ENCODE data around the gene IRF9. TPM values are rescaled to one million over a fixed set of nuclear protein-coding genes. Genes with fewer than 3 reads are reported as not detected.
A peak's percentile ranks its signal among the peaks of the same experiment; 100 is the strongest.

The IRF9 gene
- total and polyA plus RNA-seq, 2 of the 13 experiments (the other 11 are each of a cell fraction or from before 2014, with no cell fraction given) = 14.9 to 49.7 TPM

DNA sequence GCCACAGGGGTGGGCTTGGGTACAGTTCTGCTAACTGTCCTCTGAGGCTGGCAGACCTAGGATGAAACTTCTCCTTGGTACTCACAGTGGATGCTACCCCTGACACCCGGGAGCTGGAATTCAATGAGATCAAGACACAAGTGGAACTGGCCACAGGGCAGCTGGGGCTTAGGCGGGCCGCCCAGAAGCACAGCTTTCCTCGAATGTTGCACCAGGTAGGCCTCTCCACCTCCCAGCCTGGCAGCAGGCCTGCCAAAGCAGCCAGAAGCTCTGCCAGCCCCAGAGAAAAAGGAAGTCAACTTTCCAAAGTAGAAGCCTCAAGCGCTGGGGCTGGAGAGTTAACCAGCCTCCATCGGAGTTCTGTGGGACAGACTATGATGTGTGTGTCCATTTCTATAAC is 43.9 kb upstream of the IRF9 start:
- 96% methylated on average over 6 of the region's 6 CpGs for WGBS (ENCODE audit: low lambda C conversion rate)
- peak overlapping the region; percentile 99; the same call in 1 of the 2 replicates for H3K9ac ChIP-seq (ENCODE audit: insufficient read depth, low read depth, low read length)
- H3K4me1 ChIP-seq (ENCODE audit: insufficient read depth, low read length) = peaks cover 31% of the 10 kb centered on the region
- no TSS peak for BruUV-seq (replicated peaks)
- no peaks in the 10 kb centered on the region; a peak in 1 of 5 replicates for H3K27me3 ChIP-seq (ENCODE audit: control insufficient read depth in 1 of 2, insufficient read depth in 2 of 2, low read length in 2 of 2)
- peaks cover 33% of the 10 kb centered on the region for H3K79me2 ChIP-seq (ENCODE audit: insufficient read depth, low read length)
- in situ Hi-C loops (cut with HindIII; ENCODE audit: extremely low pct_ligation_motif_present, low pct_unique_long_range_greater_than_20kb) = loop anchor here (25.0 kb wide), 1 partner anchor 1530 kb away; the partner anchor contains the start of genes ABHD4 and DAD1
- H3K4me2 ChIP-seq (ENCODE audit: low read depth, low read length) = 0 out of 2 replicates have a peak overlapping the region, but pooled peaks have one; percentile 92
- peaks cover 47 to 55% of the 10 kb centered on the region in 2 experiments for H3K36me3 ChIP-seq (replicated peaks in 1 of 2; ENCODE audit: control insufficient read depth in 1 of 2, insufficient read depth in 2 of 2, low read length in 2 of 2)
- no peak overlapping the region for H3K4me3 ChIP-seq (replicated peaks in 1 of 3; ENCODE audit: insufficient read depth in 1 of 3, low read depth in 2 of 3, low read length in 3 of 3)
- ChIA-PET POLR2A (interaction anchor here (1.0 to 15.5 kb wide), 5 partner anchors 14 to 59 kb away, joined by 3 to 977 read pairs (median 279); partner anchors contain the start of genes EMC9, FITM1, PCK2 and PSME1), CTCF (ENCODE audit: low intra/inter-chr PET ratio, low total read pairs) (no interaction called here)
- FAIRE-seq (no peak), ATAC-seq (no peak), DNase-seq (ENCODE audit: low spot score) (no peak)
- H3K27ac ChIP-seq (ENCODE audit: extremely low read length, insufficient read depth, low read length) = no peak overlapping the region
- H2AFZ ChIP-seq (ENCODE audit: low read length) = no peak overlapping the region
- no peaks in the 10 kb centered on the region for H4K20me1 ChIP-seq (ENCODE audit: insufficient read depth, low read length)
- no peaks in the 10 kb centered on the region for H3K9me3 ChIP-seq (ENCODE audit: low read length)
- TF ChIP-seq ZNF879 (CRISPR knock-in tag; IDR thresholded peaks at IDR 0.05) (0 out of 2 replicates have a peak, but pooled peaks have one; percentile 32), ZNF891 (CRISPR knock-in tag; IDR thresholded peaks at IDR 0.05) (peak; percentile 33; the same call in 1 of the 2 replicates), ZNF225 (CRISPR knock-in tag; IDR thresholded peaks at IDR 0.05) (0 out of 2 replicates have a peak, but pooled peaks have one; percentile 36), WIZ (CRISPR knock-in tag; IDR thresholded peaks at IDR 0.05) (0 out of 2 replicates have a peak, but pooled peaks have one; percentile 15), JARID2 (CRISPR knock-in tag; IDR thresholded peaks at IDR 0.05; ENCODE audit: insufficient replicate concordance) (no peak), NRL (CRISPR knock-in tag; IDR thresholded peaks at IDR 0.05; ENCODE audit: borderline replicate concordance) (0 out of 2 replicates have a peak, but pooled peaks have one; percentile 36)
- TF ChIP-seq, protein P1, sequence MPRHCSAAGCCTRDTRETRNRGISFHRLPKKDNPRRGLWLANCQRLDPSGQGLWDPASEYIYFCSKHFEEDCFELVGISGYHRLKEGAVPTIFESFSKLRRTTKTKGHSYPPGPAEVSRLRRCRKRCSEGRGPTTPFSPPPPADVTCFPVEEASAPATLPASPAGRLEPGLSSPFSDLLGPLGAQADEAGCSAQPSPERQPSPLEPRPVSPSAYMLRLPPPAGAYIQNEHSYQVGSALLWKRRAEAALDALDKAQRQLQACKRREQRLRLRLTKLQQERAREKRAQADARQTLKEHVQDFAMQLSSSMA (CRISPR knock-in tag; IDR thresholded peaks at IDR 0.05) = peak; percentile 48; the same call in 1 of the 2 replicates
- TF ChIP-seq, protein P2, sequence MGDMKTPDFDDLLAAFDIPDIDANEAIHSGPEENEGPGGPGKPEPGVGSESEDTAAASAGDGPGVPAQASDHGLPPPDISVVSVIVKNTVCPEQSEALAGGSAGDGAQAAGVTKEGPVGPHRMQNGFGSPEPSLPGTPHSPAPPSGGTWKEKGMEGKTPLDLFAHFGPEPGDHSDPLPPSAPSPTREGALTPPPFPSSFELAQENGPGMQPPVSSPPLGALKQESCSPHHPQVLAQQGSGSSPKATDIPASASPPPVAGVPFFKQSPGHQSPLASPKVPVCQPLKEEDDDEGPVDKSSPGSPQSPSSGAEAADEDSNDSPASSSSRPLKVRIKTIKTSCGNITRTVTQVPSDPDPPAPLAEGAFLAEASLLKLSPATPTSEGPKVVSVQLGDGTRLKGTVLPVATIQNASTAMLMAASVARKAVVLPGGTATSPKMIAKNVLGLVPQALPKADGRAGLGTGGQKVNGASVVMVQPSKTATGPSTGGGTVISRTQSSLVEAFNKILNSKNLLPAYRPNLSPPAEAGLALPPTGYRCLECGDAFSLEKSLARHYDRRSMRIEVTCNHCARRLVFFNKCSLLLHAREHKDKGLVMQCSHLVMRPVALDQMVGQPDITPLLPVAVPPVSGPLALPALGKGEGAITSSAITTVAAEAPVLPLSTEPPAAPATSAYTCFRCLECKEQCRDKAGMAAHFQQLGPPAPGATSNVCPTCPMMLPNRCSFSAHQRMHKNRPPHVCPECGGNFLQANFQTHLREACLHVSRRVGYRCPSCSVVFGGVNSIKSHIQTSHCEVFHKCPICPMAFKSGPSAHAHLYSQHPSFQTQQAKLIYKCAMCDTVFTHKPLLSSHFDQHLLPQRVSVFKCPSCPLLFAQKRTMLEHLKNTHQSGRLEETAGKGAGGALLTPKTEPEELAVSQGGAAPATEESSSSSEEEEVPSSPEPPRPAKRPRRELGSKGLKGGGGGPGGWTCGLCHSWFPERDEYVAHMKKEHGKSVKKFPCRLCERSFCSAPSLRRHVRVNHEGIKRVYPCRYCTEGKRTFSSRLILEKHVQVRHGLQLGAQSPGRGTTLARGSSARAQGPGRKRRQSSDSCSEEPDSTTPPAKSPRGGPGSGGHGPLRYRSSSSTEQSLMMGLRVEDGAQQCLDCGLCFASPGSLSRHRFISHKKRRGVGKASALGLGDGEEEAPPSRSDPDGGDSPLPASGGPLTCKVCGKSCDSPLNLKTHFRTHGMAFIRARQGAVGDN (CRISPR knock-in tag; IDR thresholded peaks at IDR 0.05) = 0 out of 2 replicates have a peak, but pooled peaks have one; percentile 18
- TF ChIP-seq, protein P3, sequence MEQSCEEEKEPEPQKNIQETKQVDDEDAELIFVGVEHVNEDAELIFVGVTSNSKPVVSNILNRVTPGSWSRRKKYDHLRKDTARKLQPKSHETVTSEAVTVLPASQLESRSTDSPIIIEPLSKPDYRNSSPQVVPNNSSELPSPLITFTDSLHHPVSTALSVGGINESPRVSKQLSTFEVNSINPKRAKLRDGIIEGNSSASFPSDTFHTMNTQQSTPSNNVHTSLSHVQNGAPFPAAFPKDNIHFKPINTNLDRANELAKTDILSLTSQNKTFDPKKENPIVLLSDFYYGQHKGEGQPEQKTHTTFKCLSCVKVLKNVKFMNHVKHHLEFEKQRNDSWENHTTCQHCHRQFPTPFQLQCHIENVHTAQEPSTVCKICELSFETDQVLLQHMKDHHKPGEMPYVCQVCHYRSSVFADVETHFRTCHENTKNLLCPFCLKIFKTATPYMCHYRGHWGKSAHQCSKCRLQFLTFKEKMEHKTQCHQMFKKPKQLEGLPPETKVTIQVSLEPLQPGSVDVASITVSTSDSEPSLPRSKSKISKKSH (CRISPR knock-in tag; IDR thresholded peaks at IDR 0.05; ENCODE audit: borderline replicate concordance) = peak; percentile 71; the same call in 1 of the 2 replicates
- TF ChIP-seq, protein P4, sequence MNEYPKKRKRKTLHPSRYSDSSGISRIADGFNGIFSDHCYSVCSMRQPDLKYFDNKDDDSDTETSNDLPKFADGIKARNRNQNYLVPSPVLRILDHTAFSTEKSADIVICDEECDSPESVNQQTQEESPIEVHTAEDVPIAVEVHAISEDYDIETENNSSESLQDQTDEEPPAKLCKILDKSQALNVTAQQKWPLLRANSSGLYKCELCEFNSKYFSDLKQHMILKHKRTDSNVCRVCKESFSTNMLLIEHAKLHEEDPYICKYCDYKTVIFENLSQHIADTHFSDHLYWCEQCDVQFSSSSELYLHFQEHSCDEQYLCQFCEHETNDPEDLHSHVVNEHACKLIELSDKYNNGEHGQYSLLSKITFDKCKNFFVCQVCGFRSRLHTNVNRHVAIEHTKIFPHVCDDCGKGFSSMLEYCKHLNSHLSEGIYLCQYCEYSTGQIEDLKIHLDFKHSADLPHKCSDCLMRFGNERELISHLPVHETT (CRISPR knock-in tag; conservative IDR thresholded peaks at IDR 0.05) = no peak
- TF ChIP-seq, protein P5, sequence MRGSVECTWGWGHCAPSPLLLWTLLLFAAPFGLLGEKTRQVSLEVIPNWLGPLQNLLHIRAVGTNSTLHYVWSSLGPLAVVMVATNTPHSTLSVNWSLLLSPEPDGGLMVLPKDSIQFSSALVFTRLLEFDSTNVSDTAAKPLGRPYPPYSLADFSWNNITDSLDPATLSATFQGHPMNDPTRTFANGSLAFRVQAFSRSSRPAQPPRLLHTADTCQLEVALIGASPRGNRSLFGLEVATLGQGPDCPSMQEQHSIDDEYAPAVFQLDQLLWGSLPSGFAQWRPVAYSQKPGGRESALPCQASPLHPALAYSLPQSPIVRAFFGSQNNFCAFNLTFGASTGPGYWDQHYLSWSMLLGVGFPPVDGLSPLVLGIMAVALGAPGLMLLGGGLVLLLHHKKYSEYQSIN (CRISPR knock-in tag; IDR thresholded peaks at IDR 0.05; ENCODE audit: borderline replicate concordance) = no peak
- intact Hi-C loops (cut with micrococcal nuclease; ENCODE audit: unreplicated experiment) = loop anchor here (10.0 kb wide), 2 partner anchors 812 to 1022 kb away; partner anchors contain the start of genes ACIN1, BCL2L2, C14orf119 and PPP1R3E

Measured in HepG2 (cell line).